Neural cell (in vitro differentiated cells): ENCODE results near the gene HS2ST1. TPM values are rescaled to one million over a fixed set of nuclear protein-coding genes. Genes with fewer than 3 reads are reported as not detected.

ENCODE experiments used
- H2AFZ ChIP-seq: fragments of 200-600, 300-800 bp; sonication (generic), shearing (Covaris generic); 2 replicates; pipeline ENCODE4 v1.6.0; 2014; ENCODE audit warnings: low read depth, mild to moderate bottlenecking, antibody characterized with exemption, low read length, moderate library complexity
- H3F3A ChIP-seq: fragments of 200-600 bp; shearing (Covaris generic); 2 replicates; pipeline ENCODE4 v1.6.1; 2016; ENCODE audit warnings: mild to moderate bottlenecking, moderate library complexity, mixed read lengths, antibody characterized with exemption, low read length; ENCODE audit not compliant: insufficient read depth, poor library complexity, severe bottlenecking
- H3K27ac ChIP-seq: fragments of 200-600, 300-800 bp; sonication (generic), shearing (Covaris generic); 2 replicates; pipeline ENCODE4 v1.5.1; 2014; ENCODE audit warnings: mild to moderate bottlenecking, low read length, moderate library complexity
- H3K27me3 ChIP-seq: fragments of 300-800, 200-600 bp; sonication (generic), shearing (Covaris generic); 2 replicates; pipeline ENCODE4 v1.6.0; 2014; ENCODE audit warnings: mild to moderate bottlenecking, low read depth, low read length, moderate library complexity; ENCODE audit not compliant: insufficient read depth
- H3K36me3 ChIP-seq: fragments of 300-800, 200-600 bp; sonication (generic), shearing (Covaris generic); 2 replicates; pipeline ENCODE4 v1.5.1; 2014; ENCODE audit warnings: mild to moderate bottlenecking, antibody characterized with exemption, low read length, moderate library complexity; ENCODE audit not compliant: insufficient read depth
- H3K4me2 ChIP-seq: fragments of 300-800, 200-600 bp; sonication (generic), shearing (Covaris generic); 2 replicates; pipeline ENCODE4 v1.6.0; 2014; ENCODE audit warnings: mild to moderate bottlenecking, low read length
- H3K4me3 ChIP-seq: fragments of 300-800, 200-600 bp; sonication (generic), shearing (Covaris generic); 2 replicates; pipeline ENCODE4 v1.5.1; 2014; ENCODE audit warnings: mild to moderate bottlenecking, low read length, moderate library complexity
- H3K79me2 ChIP-seq: fragments of 200-600 bp; shearing (Covaris generic); replicated peaks from 2 replicates; pipeline ENCODE4 v1.6.0; 2014; ENCODE audit warnings: mild to moderate bottlenecking, low read length, moderate library complexity; ENCODE audit not compliant: insufficient read depth
- H3K9ac ChIP-seq: fragments of 300-800, 200-600 bp; sonication (generic), shearing (Covaris generic); 2 replicates; pipeline ENCODE4 v1.6.1; 2016; ENCODE audit warnings: mild to moderate bottlenecking, low read length, mixed read lengths
- H3K9me2 ChIP-seq: fragments of 200-600 bp; shearing (Covaris generic); 2 replicates; pipeline ENCODE4 v1.6.1; 2016; ENCODE audit warnings: mild to moderate bottlenecking, low read length, mixed read lengths; ENCODE audit not compliant: insufficient read depth
- H3K9me3 ChIP-seq: fragments of 200-600, 300-800 bp; sonication (generic), shearing (Covaris generic); 2 replicates; pipeline ENCODE4 v1.6.1; 2016; ENCODE audit warnings: mild to moderate bottlenecking, mixed run types, low read length, moderate library complexity, mixed read lengths
- H4K20me1 ChIP-seq: fragments of 200-600 bp; shearing (Covaris generic); 2 replicates; pipeline ENCODE4 v1.6.1; 2016; ENCODE audit warnings: mild to moderate bottlenecking, mixed run types; ENCODE audit not compliant: insufficient read depth
- CTCF ChIP-seq: fragments of 450-650 bp; IDR thresholded peaks from 2 replicates; pipeline ENCODE4 v1.5.1; 2014; ENCODE audit warnings: antibody characterized with exemption, mild to moderate bottlenecking, moderate library complexity; ENCODE audit not compliant: poor library complexity, severe bottlenecking
- EP300 ChIP-seq: fragments of 450-650 bp; conservative IDR thresholded peaks from 2 replicates; pipeline ENCODE4 v1.6.1; 2014; ENCODE audit warnings: antibody characterized with exemption, mild to moderate bottlenecking, moderate library complexity; ENCODE audit not compliant: poor library complexity, severe bottlenecking
- EZH2 ChIP-seq: fragments of 200-600, 300-800 bp; shearing (Covaris generic), sonication (generic); IDR thresholded peaks from 2 replicates; pipeline ENCODE4 v1.6.1; 2014; ENCODE audit warnings: antibody characterized with exemption, low read length, borderline replicate concordance, mild to moderate bottlenecking; ENCODE audit not compliant: insufficient read depth, poor library complexity, severe bottlenecking
- MXI1 ChIP-seq: fragments of 450-650 bp; conservative IDR thresholded peaks from 2 replicates; pipeline ENCODE4 v1.6.1; 2014; ENCODE audit warnings: antibody characterized with exemption, mild to moderate bottlenecking; ENCODE audit not compliant: poor library complexity, severe bottlenecking
- POLR2AphosphoS5 ChIP-seq: IDR thresholded peaks from 2 replicates; pipeline ENCODE4 v1.6.1; 2012
- RAD21 ChIP-seq: fragments of 450-650 bp; conservative IDR thresholded peaks from 2 replicates; pipeline ENCODE4 v1.6.1; 2014; ENCODE audit warnings: antibody characterized with exemption, mild to moderate bottlenecking, moderate library complexity
- REST ChIP-seq: IDR thresholded peaks from 2 replicates; pipeline ENCODE4 v1.6.1; 2012; ENCODE audit warnings: borderline replicate concordance
- SMC3 ChIP-seq: fragments of 450-650 bp; conservative IDR thresholded peaks from 2 replicates; pipeline ENCODE4 v1.6.1; 2014; ENCODE audit warnings: antibody characterized with exemption, mild to moderate bottlenecking, moderate library complexity; ENCODE audit not compliant: poor library complexity
- TAF1 ChIP-seq: IDR thresholded peaks from 2 replicates; pipeline ENCODE4 v1.6.1; 2012; ENCODE audit warnings: low read depth
- polyA plus RNA-seq: library from polyadenylated mRNA; depleted of rRNA; stranded (reverse); fragments of >200 nt; gene quantifications from 2 replicates; pipeline ENCODE4 v1.2.3, GENCODE V29; 2014

HS2ST1 gene
- polyA plus RNA-seq, 1 donor from 2014 or later, result 24.7 TPM

- Histone ChIP-seq H3K27ac (no peak overlapping the region), H3K4me2 (no peak overlapping the region), H3K79me2 (peaks cover 5% of the 10 kb centered on the region), H2AFZ (no peak overlapping the region), H3K9me3 (no peaks in the 10 kb centered on the region), H3K36me3 (no peaks in the 10 kb centered on the region), H3K27me3 (no peaks in the 10 kb centered on the region), H3F3A (no peaks in the 10 kb centered on the region), H3K9ac (no peak overlapping the region), H4K20me1 (no peaks in the 10 kb centered on the region), H3K4me3 (no peak overlapping the region), H3K9me2 (no peaks in the 10 kb centered on the region)
- no peak for TF ChIP-seq POLR2AphosphoS5
- no peak for TF ChIP-seq SMC3
- no peak for TF ChIP-seq REST
- TF ChIP-seq RAD21, result no peak
- TF ChIP-seq TAF1, result no peak
- TF ChIP-seq EZH2, result no peak
- no peak for TF ChIP-seq EP300
- no peak for TF ChIP-seq MXI1
- no peak for TF ChIP-seq CTCF
These were observed 158.5 kb downstream of the HS2ST1 start for GRCh38 chr1:87072904-87073303.

GRCh38 chr1:87074001-87074795, 159.8 kb downstream of the HS2ST1 start:
- no peak overlapping the region for H3K4me2 ChIP-seq
- H3K79me2 ChIP-seq, result peaks cover 5% of the 10 kb centered on the region
- no peak overlapping the region for H3K4me3 ChIP-seq
- TF ChIP-seq SMC3, result no peak
- TF ChIP-seq EP300, result no peak
- no peak for TF ChIP-seq REST
- TF ChIP-seq RAD21, result no peak
- no peak for TF ChIP-seq POLR2AphosphoS5
- TF ChIP-seq TAF1, result no peak
- no peak for TF ChIP-seq CTCF
- no peak for TF ChIP-seq MXI1
- no peak for TF ChIP-seq EZH2
- no peaks in the 10 kb centered on the region for H4K20me1 ChIP-seq
- H3K27ac ChIP-seq, result no peak overlapping the region
- H2AFZ ChIP-seq, result no peak overlapping the region
- H3K27me3 ChIP-seq, result no peaks in the 10 kb centered on the region
- no peaks in the 10 kb centered on the region for H3K9me2 ChIP-seq
- no peaks in the 10 kb centered on the region for H3F3A ChIP-seq
- no peak overlapping the region for H3K9ac ChIP-seq
- no peaks in the 10 kb centered on the region for H3K36me3 ChIP-seq
- no peaks in the 10 kb centered on the region for H3K9me3 ChIP-seq
